Heart right ventricle (tissue), 16 donors: ENCODE data around the gene IL1RL2. TPM values are rescaled to one million over a fixed set of nuclear protein-coding genes. Genes with fewer than 3 reads are reported as not detected.

ENCODE experiments used
- ATAC-seq, 8 donors: fragments of 200-7000 bp; cut with Tn5 transposase; one replicate each; pipeline ENCODE4 v1.9.1; 2020; ENCODE audit warnings: mild to moderate bottlenecking in 8 of 8, moderate library complexity in 8 of 8, moderate number of reproducible peaks in 1 of 8
- DNase-seq, 2 donors: peaks; one replicate each; pipeline ENCODE4 v3.0.0-alpha.2; 2020
- H3K27ac ChIP-seq, 10 donors: fragments of 200-600 bp; sonication (generic) in 2 of 10; one replicate each; pipeline versions ENCODE4 v1.5.0 to v1.8.0; 2020 to 2022; ENCODE audit warnings: mild to moderate bottlenecking in 3 of 10
- H3K27me3 ChIP-seq, 7 donors: fragments of 200-600 bp; one replicate each; pipeline ENCODE4 v1.8.0; 2021 to 2022; ENCODE audit warnings: mild to moderate bottlenecking in 2 of 7
- H3K36me3 ChIP-seq, 9 donors: fragments of 200-600 bp; sonication (generic) in 1 of 9; one replicate each; pipeline versions ENCODE4 v1.5.0 to v1.8.0; 2020 to 2022; ENCODE audit warnings: mild to moderate bottlenecking in 2 of 9
- H3K4me1 ChIP-seq, 9 donors: fragments of 200-600 bp; sonication (generic) in 1 of 9; one replicate each; pipeline versions ENCODE4 v1.5.0 to v1.8.0; 2020 to 2022; ENCODE audit warnings: mild to moderate bottlenecking in 4 of 9
- H3K4me3 ChIP-seq, 10 donors: fragments of 200-600 bp; sonication (generic) in 2 of 10; one replicate each; pipeline versions ENCODE4 v1.5.0 to v1.8.0; 2020 to 2022; ENCODE audit warnings: mild to moderate bottlenecking in 7 of 10, moderate library complexity in 2 of 10
- H3K9me3 ChIP-seq, 11 donors: fragments of 200-600 bp in 10 of 11; sonication (generic) in 2 of 11; one replicate each; pipeline versions ENCODE4 v1.5.0 to v1.8.0; 2013 to 2022; ENCODE audit warnings: mild to moderate bottlenecking in 2 of 11, control low read depth in 1 of 11, moderate library complexity in 1 of 11
- WGBS, 2 donors: extraction: QIAGEN DNeasy Blood & Tissue Kit; methylation state at CpG; one replicate each; pipeline ENCODE4 v1.1.7; 2013; ENCODE audit warnings: inconsistent platforms in 1 of 2; 5-methylcytosine and 5-hydroxymethylcytosine counted together
- intact Hi-C, 10 donors: fragments of 100-400 bp; cut with DNase I; formaldehyde crosslinking; loops; one replicate each; pipeline versions ENCODE4 v1.11.1 to v1.14.2; 2022
- polyA plus RNA-seq, 2 donors: library from polyadenylated mRNA; stranded (reverse); fragments of 200-250 nt; gene quantifications; one replicate each; pipeline ENCODE4 v1.2.3, GENCODE V29; 2013
- total RNA-seq, 10 donors: library from RNA; stranded (reverse); fragmentation: NEBNext Ultra II Directional in 3 of 10; extraction: Animal tissue kit (Norgen Biotek cat#: 25700) in 3 of 10; gene quantifications; one replicate each; pipeline versions ENCODE4 v1.2.1 to v1.2.4, GENCODE V29; 2021 to 2023
- TF ChIP-seq, protein P1 (sequence below), 9 donors: fragments of 200-600 bp; sonication (generic) in 2 of 9; IDR thresholded peaks; one replicate each; pipeline versions ENCODE4 v1.5.0 to v1.8.0; 2021 to 2022; ENCODE audit warnings: antibody characterized with exemption in 9 of 9, mild to moderate bottlenecking in 5 of 9, moderate library complexity in 1 of 9
- donor health status: Arrhythmogenic right ventricular cardiomyopathy.
- donor health status: ischemic (EF 13 %, LVEDD 7.1; RV severe dilation, severe dysfunction).
- donor health status: healthy with polysubstance abuse.
- donor health status: DM: no; HTN: yes; CAD: no.
- donor health status: DM: no; HTN: no; CAD: no.
- donor health status: ischemic (EF 25% LVEDD 6.9; RV normal size, moderate dysfunction).
- donor health status: ischemic (EF 25% LVEDD 5.7; RV mildly dilated, moderate dysfunction).
- donor health status: healthy.
- donor health status: DM: yes; HTN: yes; CAD: no.
- donor health status: Ischemic cardiomyopathy.
- donor health status: ischemic (EF 35%, LVEDD 5.7; RV mildly dilated, moderate dysfunction).
- donor health status: nonischemic (EF 11% LVEDD 7.7; RV severe dilation, severe dysfunction).
- donor health status: DM: yes; HTN: yes; CAD: no.
- donor health status: PGD.
- donor health status: ischemic (EF 29% LVEDD 5.4; RV normal size, mild dysfunction).
- donor health status: nonischemic (EF 23%, LVEDD 6.1; RV moderate dilation, normal function).

The IL1RL2 gene
- total and polyA plus RNA-seq, 12 donors: 0.11 to 0.92 (median 0.29) TPM; not detected in 5

- no peaks in the 10 kb centered on the region for H3K9me3 ChIP-seq
- 87 to 100% methylated on average over 1 of the region's 1 CpG for WGBS, 2 donors
- peaks cover 0 to 40% (median 13%) of the 10 kb centered on the region in 7 donors for H3K27me3 ChIP-seq
- H3K27ac ChIP-seq: no peak overlapping the region
- intact Hi-C loops: loop anchor here in 8 of 10 donors (5.0 to 10.0 kb wide), 6 partner anchors 49 to 192 kb away; partner anchors contain the start of gene IL18R1 (in 2 of the 8)
- H3K4me3 ChIP-seq: no peak overlapping the region
- peaks cover 3 to 42% (median 9%) of the 10 kb centered on the region in 9 donors for H3K4me1 ChIP-seq
- TF ChIP-seq, protein P1, sequence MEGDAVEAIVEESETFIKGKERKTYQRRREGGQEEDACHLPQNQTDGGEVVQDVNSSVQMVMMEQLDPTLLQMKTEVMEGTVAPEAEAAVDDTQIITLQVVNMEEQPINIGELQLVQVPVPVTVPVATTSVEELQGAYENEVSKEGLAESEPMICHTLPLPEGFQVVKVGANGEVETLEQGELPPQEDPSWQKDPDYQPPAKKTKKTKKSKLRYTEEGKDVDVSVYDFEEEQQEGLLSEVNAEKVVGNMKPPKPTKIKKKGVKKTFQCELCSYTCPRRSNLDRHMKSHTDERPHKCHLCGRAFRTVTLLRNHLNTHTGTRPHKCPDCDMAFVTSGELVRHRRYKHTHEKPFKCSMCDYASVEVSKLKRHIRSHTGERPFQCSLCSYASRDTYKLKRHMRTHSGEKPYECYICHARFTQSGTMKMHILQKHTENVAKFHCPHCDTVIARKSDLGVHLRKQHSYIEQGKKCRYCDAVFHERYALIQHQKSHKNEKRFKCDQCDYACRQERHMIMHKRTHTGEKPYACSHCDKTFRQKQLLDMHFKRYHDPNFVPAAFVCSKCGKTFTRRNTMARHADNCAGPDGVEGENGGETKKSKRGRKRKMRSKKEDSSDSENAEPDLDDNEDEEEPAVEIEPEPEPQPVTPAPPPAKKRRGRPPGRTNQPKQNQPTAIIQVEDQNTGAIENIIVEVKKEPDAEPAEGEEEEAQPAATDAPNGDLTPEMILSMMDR (IDR thresholded peaks at IDR 0.05): no peak
- DNase-seq (no peak), ATAC-seq (no peak)
- no peaks in the 10 kb centered on the region for H3K36me3 ChIP-seq
Measured at GRCh38 chr2:102253140-102253752, 66.4 kb downstream of the IL1RL2 start.

DNA sequence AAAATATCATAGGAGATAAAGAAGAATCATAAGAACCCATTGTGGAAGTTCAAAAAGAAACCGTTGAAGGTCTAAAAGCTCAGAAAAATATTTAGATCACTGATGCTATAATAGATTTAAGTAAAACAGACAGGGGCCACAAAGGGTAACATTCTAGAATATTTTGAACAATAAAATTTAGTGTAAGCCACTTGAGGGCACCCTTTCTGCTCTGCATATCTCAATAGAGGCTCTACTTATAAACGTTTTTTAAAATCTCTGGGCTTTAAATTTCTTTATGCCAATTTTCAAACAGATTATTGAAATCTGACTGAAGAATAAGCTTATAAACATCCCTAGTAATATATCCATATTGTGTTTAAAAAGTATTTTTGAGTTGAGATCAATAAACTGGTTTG, 66.9 kb downstream of the IL1RL2 start:
- H3K36me3 ChIP-seq: no peaks in the 10 kb centered on the region
- H3K4me1 ChIP-seq: peaks cover 3 to 47% (median 9%) of the 10 kb centered on the region in 9 donors
- peaks cover 0 to 38% (median 13%) of the 10 kb centered on the region in 7 donors for H3K27me3 ChIP-seq
- no peaks in the 10 kb centered on the region for H3K9me3 ChIP-seq
- ATAC-seq (no peak), DNase-seq (no peak)
- H3K4me3 ChIP-seq: no peak overlapping the region
- intact Hi-C loops: loop anchor here in 8 of 10 donors (2.0 to 10.0 kb wide), 7 partner anchors 49 to 191 kb away; partner anchors contain the start of gene IL18R1 (in 2 of the 8)
- TF ChIP-seq, protein P1 (IDR thresholded peaks at IDR 0.05): peak in 3 of 9 donors; percentile 26 to 49 (median 32)
- 51 to 60% methylated on average over 2 of the region's 2 CpGs for WGBS, 2 donors
- no peak overlapping the region for H3K27ac ChIP-seq

DNA sequence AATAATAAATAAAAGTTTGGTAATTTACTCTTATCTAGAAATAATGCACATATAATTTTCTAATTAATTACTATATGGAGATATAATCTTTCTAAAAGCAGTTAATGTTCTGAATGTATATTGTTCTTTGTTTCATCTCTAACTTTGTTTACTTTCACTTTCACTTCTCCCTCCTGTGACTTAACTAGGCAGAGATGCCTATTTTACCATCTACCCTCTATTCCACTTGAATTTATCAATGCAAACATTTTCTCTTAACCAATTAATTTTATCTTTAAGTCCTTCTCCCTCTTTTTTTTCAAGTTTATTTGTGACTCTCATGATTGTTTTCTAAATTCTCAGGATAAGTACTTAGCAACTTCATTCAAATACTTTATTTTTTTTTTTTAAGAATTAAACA, 69.5 kb downstream of the IL1RL2 start:
- no peaks in the 10 kb centered on the region for H3K9me3 ChIP-seq
- H3K36me3 ChIP-seq: no peaks in the 10 kb centered on the region
- DNase-seq (no peak), ATAC-seq (no peak)
- H3K27me3 ChIP-seq: peaks cover 0 to 24% (median 13%) of the 10 kb centered on the region in 7 donors
- no peak overlapping the region for H3K27ac ChIP-seq
- H3K4me3 ChIP-seq: peak overlapping the region in 3 of 10 donors; percentile 4 to 22 (median 22)
- H3K4me1 ChIP-seq: peaks cover 0 to 48% (median 6%) of the 10 kb centered on the region in 9 donors
- intact Hi-C loops: loop anchor here in 6 of 10 donors (5.0 to 10.0 kb wide), 4 partner anchors 81 to 189 kb away; partner anchors contain the start of gene IL18R1 (in 2 of the 6)
- TF ChIP-seq, protein P1 (IDR thresholded peaks at IDR 0.05): no peak

DNA sequence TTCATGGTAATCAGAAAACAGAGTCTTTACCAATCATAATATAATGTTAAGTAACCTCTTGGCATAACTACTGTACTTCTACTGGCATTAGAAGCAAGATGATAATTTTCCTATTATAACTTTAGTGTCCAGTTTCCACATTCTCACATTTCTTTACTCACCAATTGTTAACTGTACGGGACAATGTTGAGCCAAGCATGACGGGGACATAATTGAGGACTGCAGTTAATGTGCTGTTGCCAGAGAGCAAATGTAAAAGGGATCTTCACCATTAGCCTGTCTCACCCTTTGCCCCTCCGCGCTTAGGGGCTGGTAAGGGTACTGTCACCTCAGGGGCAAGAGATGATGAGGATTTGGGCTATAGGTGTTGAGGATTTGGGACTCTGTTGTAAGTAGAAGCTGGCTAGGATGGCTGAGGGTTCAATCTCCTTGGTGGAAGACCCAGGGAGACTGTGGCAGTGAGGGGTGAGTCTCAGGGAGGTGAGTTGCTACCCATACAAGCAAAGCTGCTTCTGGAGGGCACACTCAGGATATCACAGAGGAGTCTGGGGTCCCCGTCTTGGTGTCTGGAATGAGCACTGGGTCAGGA, 70.1 kb downstream of the IL1RL2 start:
- DNase-seq (no peak), ATAC-seq (no peak)
- TF ChIP-seq, protein P1 (IDR thresholded peaks at IDR 0.05): no peak
- intact Hi-C loops: loop anchor here in 6 of 10 donors (5.0 to 10.0 kb wide), 4 partner anchors 80 to 188 kb away; partner anchors contain the start of gene IL18R1 (in 2 of the 6)
- WGBS, 2 donors: 90 to 91% methylated on average over 5 of the region's 5 CpGs
- H3K4me1 ChIP-seq: peaks cover 0 to 43% (median 0%) of the 10 kb centered on the region in 9 donors
- no peaks in the 10 kb centered on the region for H3K9me3 ChIP-seq
- H3K4me3 ChIP-seq: no peak overlapping the region
- H3K27me3 ChIP-seq: peaks cover 0 to 21% (median 10%) of the 10 kb centered on the region in 7 donors
- no peaks in the 10 kb centered on the region for H3K36me3 ChIP-seq
- no peak overlapping the region for H3K27ac ChIP-seq
